Measurements from ENCODE around the gene SNAI1.
A peak's percentile ranks its signal among the peaks of the same experiment; 100 is the strongest.

The SNAI1 gene

DNA sequence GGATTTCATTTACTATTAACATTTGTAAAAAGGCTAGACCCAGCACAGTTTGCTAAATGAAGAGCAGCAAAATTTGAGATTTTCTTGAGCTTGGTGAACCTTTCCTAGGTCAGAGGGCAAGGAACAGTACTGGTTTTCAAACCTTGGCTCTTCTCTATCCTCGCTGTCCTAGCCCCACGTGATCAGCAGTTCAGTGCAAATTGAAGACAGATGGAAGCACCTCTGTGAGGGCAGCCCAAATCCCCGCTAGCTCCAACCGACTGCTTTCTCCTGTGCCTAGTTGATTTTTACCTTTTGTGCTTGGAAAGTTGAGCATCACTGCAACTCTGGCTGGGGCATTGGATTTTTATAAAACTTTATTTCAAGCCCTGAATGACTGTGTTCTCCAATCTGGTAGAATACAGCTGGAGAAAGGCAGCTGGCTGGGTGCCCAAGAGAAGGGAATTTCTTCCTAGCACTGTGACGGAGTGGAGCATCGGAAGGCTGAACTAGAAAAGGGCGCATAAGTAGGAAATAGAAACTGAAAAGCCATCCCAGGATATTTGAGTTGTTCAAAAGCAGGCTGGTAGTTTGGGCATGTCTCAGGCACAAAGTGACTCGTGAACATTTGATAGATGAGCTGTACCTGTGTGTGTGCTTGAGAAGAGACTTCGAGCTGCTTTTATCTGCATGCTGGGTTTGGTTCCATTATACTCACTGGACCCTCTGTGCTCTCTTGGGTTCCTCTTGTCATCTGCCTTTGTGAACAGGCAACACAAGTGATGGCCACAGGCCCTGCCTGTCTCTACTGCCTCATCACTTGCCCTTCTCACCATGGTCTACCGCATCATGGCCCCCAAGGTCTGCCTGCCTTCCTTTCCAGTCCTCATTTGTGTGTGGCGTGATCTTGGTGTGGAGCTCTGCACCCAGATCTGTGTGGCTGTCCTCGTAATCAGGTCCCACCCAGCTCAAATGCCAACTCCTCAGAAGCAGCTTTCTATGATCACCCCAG, 44.3 kb upstream of the SNAI1 start:
- ATAC-seq, result peak; percentile 72
- TF ChIP-seq TCF4 (CRISPR knock-in tag; IDR thresholded peaks at IDR 0.05; ENCODE audit: borderline replicate concordance), result peak; percentile 52; the same call in 1 of the 2 replicates
- no peak for TF ChIP-seq ISL1 (CRISPR knock-in tag; IDR thresholded peaks at IDR 0.05)

DNA sequence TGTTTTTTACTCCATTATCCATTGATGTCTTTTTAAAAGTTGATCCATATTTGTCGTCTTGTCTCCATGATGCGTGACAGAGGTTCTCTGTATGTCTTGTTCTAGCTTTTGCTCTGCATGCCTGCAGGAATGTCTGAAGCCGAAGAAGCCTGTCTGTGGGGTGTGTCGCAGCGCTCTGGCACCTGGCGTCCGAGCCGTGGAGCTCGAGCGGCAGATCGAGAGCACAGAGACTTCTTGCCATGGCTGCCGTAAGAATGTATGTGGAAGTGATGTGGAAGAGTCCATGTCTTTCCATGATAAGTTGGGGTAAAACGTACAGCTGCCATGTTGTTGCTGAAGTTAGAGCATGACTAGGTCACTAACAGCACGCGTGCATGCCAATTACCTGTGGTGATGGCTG, 41.3 kb upstream of the SNAI1 start:
- no peak for TF ChIP-seq ZNF565 (CRISPR knock-in tag; conservative IDR thresholded peaks at IDR 0.05; ENCODE audit: low read depth)
- no peak for TF ChIP-seq TCF4 (CRISPR knock-in tag; IDR thresholded peaks at IDR 0.05; ENCODE audit: borderline replicate concordance)
- no peak for TF ChIP-seq SNAI2 (CRISPR knock-in tag; IDR thresholded peaks at IDR 0.05)
- TF ChIP-seq PPARA (CRISPR knock-in tag; IDR thresholded peaks at IDR 0.05; ENCODE audit: borderline replicate concordance), result no peak
- TF ChIP-seq, protein P1, sequence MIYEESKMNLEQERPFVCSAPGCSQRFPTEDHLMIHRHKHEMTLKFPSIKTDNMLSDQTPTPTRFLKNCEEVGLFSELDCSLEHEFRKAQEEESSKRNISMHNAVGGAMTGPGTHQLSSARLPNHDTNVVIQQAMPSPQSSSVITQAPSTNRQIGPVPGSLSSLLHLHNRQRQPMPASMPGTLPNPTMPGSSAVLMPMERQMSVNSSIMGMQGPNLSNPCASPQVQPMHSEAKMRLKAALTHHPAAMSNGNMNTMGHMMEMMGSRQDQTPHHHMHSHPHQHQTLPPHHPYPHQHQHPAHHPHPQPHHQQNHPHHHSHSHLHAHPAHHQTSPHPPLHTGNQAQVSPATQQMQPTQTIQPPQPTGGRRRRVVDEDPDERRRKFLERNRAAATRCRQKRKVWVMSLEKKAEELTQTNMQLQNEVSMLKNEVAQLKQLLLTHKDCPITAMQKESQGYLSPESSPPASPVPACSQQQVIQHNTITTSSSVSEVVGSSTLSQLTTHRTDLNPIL (CRISPR knock-in tag; IDR thresholded peaks at IDR 0.05; ENCODE audit: low read depth), result no peak
- ATAC-seq, result no peak

DNA sequence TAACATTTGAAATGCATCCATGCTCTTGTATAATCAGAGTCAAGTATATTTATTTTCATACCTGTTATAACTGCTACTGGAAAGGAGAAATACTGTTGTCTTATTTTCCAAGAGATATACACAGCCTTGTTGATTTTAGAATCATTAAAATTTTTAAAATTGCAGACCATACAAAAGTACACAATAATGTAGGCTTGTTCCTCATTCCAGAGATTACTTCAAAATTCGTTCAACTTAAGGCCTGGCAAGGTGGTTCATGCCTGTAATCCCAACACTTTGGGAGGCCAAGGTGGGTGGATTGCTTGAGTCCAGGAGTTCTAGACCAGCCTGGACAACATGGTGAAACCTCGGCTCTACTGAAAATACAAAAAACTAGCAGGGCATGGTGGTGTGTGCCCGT, 40.5 kb upstream of the SNAI1 start:
- ATAC-seq, result no peak
- no peak for TF ChIP-seq ESRRG (CRISPR knock-in tag; IDR thresholded peaks at IDR 0.05)
- TF ChIP-seq OSR1 (CRISPR knock-in tag; IDR thresholded peaks at IDR 0.05), result no peak
- TF ChIP-seq BACH2 (CRISPR knock-in tag; IDR thresholded peaks at IDR 0.05; ENCODE audit: borderline replicate concordance), result no peak
- no peak for TF ChIP-seq ZNF565 (CRISPR knock-in tag; conservative IDR thresholded peaks at IDR 0.05; ENCODE audit: low read depth)
- no peak for TF ChIP-seq PPARA (CRISPR knock-in tag; IDR thresholded peaks at IDR 0.05; ENCODE audit: borderline replicate concordance)
- no peak for TF ChIP-seq ZNF70 (CRISPR knock-in tag; IDR thresholded peaks at IDR 0.05)
- TF ChIP-seq, protein P2, sequence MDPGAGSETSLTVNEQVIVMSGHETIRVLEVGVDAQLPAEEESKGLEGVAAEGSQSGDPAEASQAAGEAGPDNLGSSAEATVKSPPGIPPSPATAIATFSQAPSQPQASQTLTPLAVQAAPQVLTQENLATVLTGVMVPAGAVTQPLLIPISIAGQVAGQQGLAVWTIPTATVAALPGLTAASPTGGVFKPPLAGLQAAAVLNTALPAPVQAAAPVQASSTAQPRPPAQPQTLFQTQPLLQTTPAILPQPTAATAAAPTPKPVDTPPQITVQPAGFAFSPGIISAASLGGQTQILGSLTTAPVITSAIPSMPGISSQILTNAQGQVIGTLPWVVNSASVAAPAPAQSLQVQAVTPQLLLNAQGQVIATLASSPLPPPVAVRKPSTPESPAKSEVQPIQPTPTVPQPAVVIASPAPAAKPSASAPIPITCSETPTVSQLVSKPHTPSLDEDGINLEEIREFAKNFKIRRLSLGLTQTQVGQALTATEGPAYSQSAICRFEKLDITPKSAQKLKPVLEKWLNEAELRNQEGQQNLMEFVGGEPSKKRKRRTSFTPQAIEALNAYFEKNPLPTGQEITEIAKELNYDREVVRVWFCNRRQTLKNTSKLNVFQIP (CRISPR knock-in tag; IDR thresholded peaks at IDR 0.05; ENCODE audit: borderline replicate concordance, low read depth), result no peak
- no peak for TF ChIP-seq SNAI2 (CRISPR knock-in tag; IDR thresholded peaks at IDR 0.05)
- no peak for TF ChIP-seq RARB (CRISPR knock-in tag; IDR thresholded peaks at IDR 0.05)
- TF ChIP-seq ZNF8 (CRISPR knock-in tag; IDR thresholded peaks at IDR 0.05), result no peak
- no peak for TF ChIP-seq TOX (CRISPR knock-in tag; IDR thresholded peaks at IDR 0.05; ENCODE audit: borderline replicate concordance)
- TF ChIP-seq TCF4 (CRISPR knock-in tag; IDR thresholded peaks at IDR 0.05; ENCODE audit: borderline replicate concordance), result no peak
- TF ChIP-seq ZFP30 (CRISPR knock-in tag; IDR thresholded peaks at IDR 0.05), result no peak
- no peak for TF ChIP-seq ARNTL (CRISPR knock-in tag; IDR thresholded peaks at IDR 0.05; ENCODE audit: borderline replicate concordance, low read depth)
- TF ChIP-seq ZC3H10 (CRISPR knock-in tag; IDR thresholded peaks at IDR 0.05), result no peak
- TF ChIP-seq, protein P3, sequence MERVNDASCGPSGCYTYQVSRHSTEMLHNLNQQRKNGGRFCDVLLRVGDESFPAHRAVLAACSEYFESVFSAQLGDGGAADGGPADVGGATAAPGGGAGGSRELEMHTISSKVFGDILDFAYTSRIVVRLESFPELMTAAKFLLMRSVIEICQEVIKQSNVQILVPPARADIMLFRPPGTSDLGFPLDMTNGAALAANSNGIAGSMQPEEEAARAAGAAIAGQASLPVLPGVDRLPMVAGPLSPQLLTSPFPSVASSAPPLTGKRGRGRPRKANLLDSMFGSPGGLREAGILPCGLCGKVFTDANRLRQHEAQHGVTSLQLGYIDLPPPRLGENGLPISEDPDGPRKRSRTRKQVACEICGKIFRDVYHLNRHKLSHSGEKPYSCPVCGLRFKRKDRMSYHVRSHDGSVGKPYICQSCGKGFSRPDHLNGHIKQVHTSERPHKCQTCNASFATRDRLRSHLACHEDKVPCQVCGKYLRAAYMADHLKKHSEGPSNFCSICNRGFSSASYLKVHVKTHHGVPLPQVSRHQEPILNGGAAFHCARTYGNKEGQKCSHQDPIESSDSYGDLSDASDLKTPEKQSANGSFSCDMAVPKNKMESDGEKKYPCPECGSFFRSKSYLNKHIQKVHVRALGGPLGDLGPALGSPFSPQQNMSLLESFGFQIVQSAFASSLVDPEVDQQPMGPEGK (CRISPR knock-in tag; IDR thresholded peaks at IDR 0.05; ENCODE audit: borderline replicate concordance), result no peak

DNA sequence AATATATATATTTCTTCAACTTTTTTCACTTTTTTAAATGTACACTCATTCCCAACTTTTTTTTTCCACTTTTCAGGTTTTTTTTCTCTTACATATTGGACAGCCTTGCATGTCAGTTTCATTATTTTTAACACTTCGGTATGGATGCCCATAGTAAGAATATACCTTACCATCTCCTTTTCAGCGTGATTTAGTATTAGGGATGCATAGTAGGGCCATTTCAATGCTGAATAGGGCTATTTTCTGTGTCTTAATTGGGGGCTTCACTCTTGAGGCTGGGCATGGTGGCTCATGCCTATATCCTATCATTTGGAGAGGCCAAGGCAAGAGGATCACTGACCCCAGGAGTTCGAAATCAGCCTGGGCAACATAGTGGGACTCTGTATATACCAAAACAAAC, 39.8 kb upstream of the SNAI1 start:
- ATAC-seq, result no peak
- TF ChIP-seq OSR1 (CRISPR knock-in tag; IDR thresholded peaks at IDR 0.05), result no peak
- TF ChIP-seq, protein P1 (CRISPR knock-in tag; IDR thresholded peaks at IDR 0.05; ENCODE audit: low read depth), result no peak
- TF ChIP-seq ZC3H10 (CRISPR knock-in tag; IDR thresholded peaks at IDR 0.05), result no peak

DNA sequence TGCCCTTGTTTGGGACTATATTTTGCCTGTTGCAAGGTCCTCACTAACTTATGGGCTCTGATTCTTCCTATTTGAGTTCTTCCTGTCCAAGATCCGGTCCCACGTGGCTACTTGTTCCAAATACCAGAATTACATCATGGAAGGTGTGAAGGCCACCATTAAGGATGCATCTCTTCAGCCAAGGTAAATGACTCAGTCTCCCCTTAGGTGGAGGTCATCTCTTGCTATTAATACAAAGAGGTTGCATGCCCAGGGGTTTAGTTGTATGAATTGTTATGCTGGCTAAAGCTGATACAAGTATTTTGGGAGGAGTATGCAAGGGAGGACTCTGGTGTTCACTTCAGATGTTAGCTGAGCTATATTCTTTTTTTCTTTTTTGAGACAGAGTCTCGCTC, 37.5 kb upstream of the SNAI1 start:
- no peak for ATAC-seq
- TF ChIP-seq OSR1 (CRISPR knock-in tag; IDR thresholded peaks at IDR 0.05) (no peak), RARB (CRISPR knock-in tag; IDR thresholded peaks at IDR 0.05) (no peak), ZC3H10 (CRISPR knock-in tag; IDR thresholded peaks at IDR 0.05) (no peak), ESRRG (CRISPR knock-in tag; IDR thresholded peaks at IDR 0.05) (no peak), ZFP3 (CRISPR knock-in tag; IDR thresholded peaks at IDR 0.05) (no peak), ZNF565 (CRISPR knock-in tag; conservative IDR thresholded peaks at IDR 0.05; ENCODE audit: low read depth) (no peak), ARNTL (CRISPR knock-in tag; IDR thresholded peaks at IDR 0.05; ENCODE audit: borderline replicate concordance, low read depth) (no peak), PPARA (CRISPR knock-in tag; IDR thresholded peaks at IDR 0.05; ENCODE audit: borderline replicate concordance) (no peak), ZNF70 (CRISPR knock-in tag; IDR thresholded peaks at IDR 0.05) (no peak), TCF4 (CRISPR knock-in tag; IDR thresholded peaks at IDR 0.05; ENCODE audit: borderline replicate concordance) (no peak), TOX (CRISPR knock-in tag; IDR thresholded peaks at IDR 0.05; ENCODE audit: borderline replicate concordance) (no peak)
- TF ChIP-seq, protein P4, sequence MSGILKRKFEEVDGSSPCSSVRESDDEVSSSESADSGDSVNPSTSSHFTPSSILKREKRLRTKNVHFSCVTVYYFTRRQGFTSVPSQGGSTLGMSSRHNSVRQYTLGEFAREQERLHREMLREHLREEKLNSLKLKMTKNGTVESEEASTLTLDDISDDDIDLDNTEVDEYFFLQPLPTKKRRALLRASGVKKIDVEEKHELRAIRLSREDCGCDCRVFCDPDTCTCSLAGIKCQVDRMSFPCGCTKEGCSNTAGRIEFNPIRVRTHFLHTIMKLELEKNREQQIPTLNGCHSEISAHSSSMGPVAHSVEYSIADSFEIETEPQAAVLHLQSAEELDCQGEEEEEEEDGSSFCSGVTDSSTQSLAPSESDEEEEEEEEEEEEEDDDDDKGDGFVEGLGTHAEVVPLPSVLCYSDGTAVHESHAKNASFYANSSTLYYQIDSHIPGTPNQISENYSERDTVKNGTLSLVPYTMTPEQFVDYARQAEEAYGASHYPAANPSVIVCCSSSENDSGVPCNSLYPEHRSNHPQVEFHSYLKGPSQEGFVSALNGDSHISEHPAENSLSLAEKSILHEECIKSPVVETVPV (CRISPR knock-in tag; IDR thresholded peaks at IDR 0.05), result no peak
- TF ChIP-seq, protein P5, sequence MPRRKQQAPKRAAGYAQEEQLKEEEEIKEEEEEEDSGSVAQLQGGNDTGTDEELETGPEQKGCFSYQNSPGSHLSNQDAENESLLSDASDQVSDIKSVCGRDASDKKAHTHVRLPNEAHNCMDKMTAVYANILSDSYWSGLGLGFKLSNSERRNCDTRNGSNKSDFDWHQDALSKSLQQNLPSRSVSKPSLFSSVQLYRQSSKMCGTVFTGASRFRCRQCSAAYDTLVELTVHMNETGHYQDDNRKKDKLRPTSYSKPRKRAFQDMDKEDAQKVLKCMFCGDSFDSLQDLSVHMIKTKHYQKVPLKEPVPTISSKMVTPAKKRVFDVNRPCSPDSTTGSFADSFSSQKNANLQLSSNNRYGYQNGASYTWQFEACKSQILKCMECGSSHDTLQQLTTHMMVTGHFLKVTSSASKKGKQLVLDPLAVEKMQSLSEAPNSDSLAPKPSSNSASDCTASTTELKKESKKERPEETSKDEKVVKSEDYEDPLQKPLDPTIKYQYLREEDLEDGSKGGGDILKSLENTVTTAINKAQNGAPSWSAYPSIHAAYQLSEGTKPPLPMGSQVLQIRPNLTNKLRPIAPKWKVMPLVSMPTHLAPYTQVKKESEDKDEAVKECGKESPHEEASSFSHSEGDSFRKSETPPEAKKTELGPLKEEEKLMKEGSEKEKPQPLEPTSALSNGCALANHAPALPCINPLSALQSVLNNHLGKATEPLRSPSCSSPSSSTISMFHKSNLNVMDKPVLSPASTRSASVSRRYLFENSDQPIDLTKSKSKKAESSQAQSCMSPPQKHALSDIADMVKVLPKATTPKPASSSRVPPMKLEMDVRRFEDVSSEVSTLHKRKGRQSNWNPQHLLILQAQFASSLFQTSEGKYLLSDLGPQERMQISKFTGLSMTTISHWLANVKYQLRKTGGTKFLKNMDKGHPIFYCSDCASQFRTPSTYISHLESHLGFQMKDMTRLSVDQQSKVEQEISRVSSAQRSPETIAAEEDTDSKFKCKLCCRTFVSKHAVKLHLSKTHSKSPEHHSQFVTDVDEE (CRISPR knock-in tag; IDR thresholded peaks at IDR 0.05), result no peak
